ENCODE measurements around the gene TAF15. TPM values are rescaled to one million over a fixed set of nuclear protein-coding genes. Genes with fewer than 3 reads are reported as not detected.

TAF15 gene
- polyA plus RNA-seq, 1 donor (not counting 4 experiments of a cell fraction or from before 2014, with no cell fraction given), result 101 TPM

DNA sequence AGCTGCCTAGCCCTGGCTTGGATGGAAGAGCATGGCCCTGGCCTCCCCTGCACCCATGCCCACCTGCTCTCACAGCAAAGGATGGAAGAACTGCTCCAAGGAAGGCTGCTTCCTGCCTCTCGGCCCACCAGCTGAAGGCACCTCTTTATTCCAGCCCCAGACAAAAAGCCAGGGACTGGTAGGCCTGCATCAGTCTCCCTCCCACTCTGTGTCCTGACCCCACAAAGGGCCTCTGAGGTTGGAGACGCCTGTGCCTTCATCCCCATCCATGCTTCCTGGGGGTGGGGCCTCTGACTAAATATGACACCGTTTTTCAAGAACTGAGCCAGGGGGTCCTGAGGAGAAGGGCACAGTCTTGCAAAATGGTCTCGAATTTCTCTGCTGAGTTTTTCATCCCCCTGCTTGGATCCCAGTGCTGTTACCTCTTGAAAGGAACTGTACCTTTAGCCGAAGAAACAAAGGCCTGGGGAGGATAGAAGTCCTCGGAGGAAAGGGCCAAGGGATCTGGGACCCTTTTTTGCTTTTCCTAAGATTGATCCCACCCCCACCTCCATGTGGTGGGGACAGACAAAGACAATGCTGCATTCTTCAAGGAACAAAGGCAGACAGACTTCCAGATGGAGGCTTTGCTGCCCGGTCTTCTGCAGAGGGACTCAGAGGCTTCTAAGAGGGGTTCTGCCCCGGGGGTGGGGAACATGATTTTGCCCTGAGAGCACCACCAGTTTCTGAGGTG lies 43.4 kb upstream of the TAF15 start:
- DNase-seq (ENCODE audit: low read depth, low spot score), result no peak
- dilution Hi-C loops (cut with MboI; ENCODE audit: extremely low pct_ligation_motif_present, low sequenced_read_pairs), result no loop called here
- no peaks in the 10 kb centered on the region for H3K27me3 ChIP-seq (ENCODE audit: control insufficient read depth, extremely low read depth, insufficient read depth, low read length)

DNA sequence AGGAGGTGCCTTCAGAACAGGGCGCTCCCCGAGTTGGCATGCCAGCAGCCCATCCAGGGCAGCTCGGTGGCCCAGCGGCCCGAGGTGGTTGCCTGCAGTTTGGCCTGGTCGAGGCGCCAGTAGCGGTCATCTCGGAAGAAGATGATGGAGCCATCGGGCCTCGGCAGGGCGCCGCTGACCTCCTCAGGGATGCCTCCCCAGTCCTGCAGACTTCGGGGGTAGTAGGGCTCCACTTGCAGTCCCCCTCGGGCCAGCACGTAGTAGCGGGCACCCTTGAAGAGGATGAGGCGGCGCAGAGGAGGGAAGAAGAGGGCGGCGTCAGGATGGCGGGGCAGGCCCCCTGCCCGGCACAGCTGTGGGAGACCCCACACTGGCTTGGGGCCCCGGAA lies 42.8 kb upstream of the TAF15 start:
- no peaks in the 10 kb centered on the region for H4K20me1 ChIP-seq (ENCODE audit: control insufficient read depth, extremely low read depth, insufficient read depth, low read length)

More for the DNA sequence above, 43.4 kb upstream of the TAF15 start:
- Histone ChIP-seq H3K27ac (ENCODE audit: control insufficient read depth, insufficient read depth, low read length) (no peak overlapping the region), H2AFZ (ENCODE audit: control insufficient read depth, low read length) (no peak overlapping the region), H3K9ac (ENCODE audit: control insufficient read depth, extremely low read depth, insufficient read depth, low read length) (no peak overlapping the region), H3K36me3 (ENCODE audit: control insufficient read depth in 2 of 2, extremely low read depth in 1 of 2, insufficient read depth in 2 of 2, low read length in 2 of 2) (no peaks in the 10 kb centered on the region), H4K20me1 (ENCODE audit: control insufficient read depth, extremely low read depth, insufficient read depth, low read length) (no peaks in the 10 kb centered on the region), H3K4me1 (ENCODE audit: control insufficient read depth, extremely low read depth, insufficient read depth, low read length) (peaks cover 6% of the 10 kb centered on the region), H3K9me1 (ENCODE audit: control insufficient read depth, extremely low read depth, insufficient read depth, low read length) (no peaks in the 10 kb centered on the region), H3K4me2 (ENCODE audit: control insufficient read depth, extremely low read depth, insufficient read depth, low read depth, low read length) (no peak overlapping the region), H3K9me3 (ENCODE audit: control insufficient read depth, low read depth, low read length) (no peaks in the 10 kb centered on the region), H3K4me3 (ENCODE audit: control insufficient read depth in 2 of 3, extremely low read depth in 1 of 3, insufficient read depth in 2 of 3, low read depth in 1 of 3, low read length in 3 of 3) (no peak overlapping the region), H3K79me2 (ENCODE audit: control insufficient read depth, insufficient read depth, low read length) (no peaks in the 10 kb centered on the region)
- no peak for TF ChIP-seq EZH2 (IDR thresholded peaks at IDR 0.05; ENCODE audit: low read length)
- TF ChIP-seq, protein P1, sequence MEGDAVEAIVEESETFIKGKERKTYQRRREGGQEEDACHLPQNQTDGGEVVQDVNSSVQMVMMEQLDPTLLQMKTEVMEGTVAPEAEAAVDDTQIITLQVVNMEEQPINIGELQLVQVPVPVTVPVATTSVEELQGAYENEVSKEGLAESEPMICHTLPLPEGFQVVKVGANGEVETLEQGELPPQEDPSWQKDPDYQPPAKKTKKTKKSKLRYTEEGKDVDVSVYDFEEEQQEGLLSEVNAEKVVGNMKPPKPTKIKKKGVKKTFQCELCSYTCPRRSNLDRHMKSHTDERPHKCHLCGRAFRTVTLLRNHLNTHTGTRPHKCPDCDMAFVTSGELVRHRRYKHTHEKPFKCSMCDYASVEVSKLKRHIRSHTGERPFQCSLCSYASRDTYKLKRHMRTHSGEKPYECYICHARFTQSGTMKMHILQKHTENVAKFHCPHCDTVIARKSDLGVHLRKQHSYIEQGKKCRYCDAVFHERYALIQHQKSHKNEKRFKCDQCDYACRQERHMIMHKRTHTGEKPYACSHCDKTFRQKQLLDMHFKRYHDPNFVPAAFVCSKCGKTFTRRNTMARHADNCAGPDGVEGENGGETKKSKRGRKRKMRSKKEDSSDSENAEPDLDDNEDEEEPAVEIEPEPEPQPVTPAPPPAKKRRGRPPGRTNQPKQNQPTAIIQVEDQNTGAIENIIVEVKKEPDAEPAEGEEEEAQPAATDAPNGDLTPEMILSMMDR (optimal IDR thresholded peaks at IDR 0.05 in 1 of 3, IDR thresholded peaks at IDR 0.05 in 1 of 3, conservative IDR thresholded peaks at IDR 0.05 in 1 of 3; ENCODE audit: extremely low read depth in 1 of 3, insufficient read depth in 2 of 3, low read length in 3 of 3), result no peak
- no peak for FAIRE-seq

More for the DNA sequence above, 42.8 kb upstream of the TAF15 start:
- Histone ChIP-seq H3K4me3 (ENCODE audit: control insufficient read depth in 2 of 3, extremely low read depth in 1 of 3, insufficient read depth in 2 of 3, low read depth in 1 of 3, low read length in 3 of 3) (no peak overlapping the region), H3K4me2 (ENCODE audit: control insufficient read depth, extremely low read depth, insufficient read depth, low read depth, low read length) (no peak overlapping the region), H3K9ac (ENCODE audit: control insufficient read depth, extremely low read depth, insufficient read depth, low read length) (no peak overlapping the region), H3K9me3 (ENCODE audit: control insufficient read depth, low read depth, low read length) (no peaks in the 10 kb centered on the region), H3K36me3 (ENCODE audit: control insufficient read depth in 2 of 2, extremely low read depth in 1 of 2, insufficient read depth in 2 of 2, low read length in 2 of 2) (no peaks in the 10 kb centered on the region), H3K79me2 (ENCODE audit: control insufficient read depth, insufficient read depth, low read length) (no peaks in the 10 kb centered on the region), H3K9me1 (ENCODE audit: control insufficient read depth, extremely low read depth, insufficient read depth, low read length) (no peaks in the 10 kb centered on the region), H3K27ac (ENCODE audit: control insufficient read depth, insufficient read depth, low read length) (no peak overlapping the region), H3K27me3 (ENCODE audit: control insufficient read depth, extremely low read depth, insufficient read depth, low read length) (no peaks in the 10 kb centered on the region), H3K4me1 (ENCODE audit: control insufficient read depth, extremely low read depth, insufficient read depth, low read length) (peaks cover 6% of the 10 kb centered on the region), H2AFZ (ENCODE audit: control insufficient read depth, low read length) (no peak overlapping the region)
- DNase-seq (ENCODE audit: low read depth, low spot score) (no peak), FAIRE-seq (no peak)
- dilution Hi-C loops (cut with MboI; ENCODE audit: extremely low pct_ligation_motif_present, low sequenced_read_pairs), result no loop called here
- TF ChIP-seq, protein P1 (optimal IDR thresholded peaks at IDR 0.05 in 1 of 3, IDR thresholded peaks at IDR 0.05 in 1 of 3, conservative IDR thresholded peaks at IDR 0.05 in 1 of 3; ENCODE audit: extremely low read depth in 1 of 3, insufficient read depth in 2 of 3, low read length in 3 of 3), result no peak
- no peak for TF ChIP-seq EZH2 (IDR thresholded peaks at IDR 0.05; ENCODE audit: low read length)

Data from keratinocyte (primary cell).